HepG2 (cell line): Measurements from ENCODE around the gene ABCG2. TPM values are rescaled to one million over a fixed set of nuclear protein-coding genes. Genes with fewer than 3 reads are reported as not detected.

Source experiments
- ATAC-seq: fragments of 200-7000 bp; cut with Tn5 transposase; 3 replicates; pipeline ENCODE4 v1.9.1; 2020; ENCODE audit warnings: mild to moderate bottlenecking, moderate library complexity
- BruUV-seq: library from RNA; stranded (reverse); fragments of 400-500 nt; replicated peaks from 2 replicates; lab custom pipeline; 2021; lab: Mats Ljungman, UMichigan
- CTCF ChIA-PET: fragments of 300-600 bp; formaldehyde crosslinking; extraction: SDS; loops from one replicate; lab custom pipeline; 2021; ENCODE audit warnings: low total read pairs, inconsistent platforms, low intra/inter-chr PET ratio; lab: Yijun Ruan, JAX
- POLR2A ChIA-PET: fragments of 350-600 bp; sonication (Branson Sonifier 250); formaldehyde crosslinking; loops from one replicate; lab custom pipeline; 2020; ENCODE audit warnings: antibody characterized with exemption, inconsistent platforms; lab: Yijun Ruan, JAX
- DNase-seq: peaks from one replicate; pipeline ENCODE4 v3.0.0-alpha.2; 2015; ENCODE audit warnings: low spot score
- FAIRE-seq: peaks from 3 replicates; lab custom pipeline; 2011; peaks lifted over from hg19 to GRCh38; lab: Jason Lieb, UNC
- H2AFZ ChIP-seq: one replicate; pipeline ENCODE4 v1.6.1; 2011; ENCODE audit warnings: low read length, inconsistent platforms
- H3K27ac ChIP-seq: fragments of 300-600 bp; 3 replicates; pipeline ENCODE4 v1.8.0; 2011; ENCODE audit warnings: mixed run types, mild to moderate bottlenecking, mixed read lengths, low read length, inconsistent platforms; ENCODE audit not compliant: insufficient read depth; ENCODE audit errors: extremely low read length
- H3K27me3 ChIP-seq, 2 experiments: fragments of 200-600 bp in 1 of 2; 2 replicates in 1 of 2; 3 replicates in 1 of 2; pipeline versions ENCODE4 v1.6.0 to v1.8.0; 2011; ENCODE audit warnings: low read length in 2 of 2, mild to moderate bottlenecking in 2 of 2, moderate library complexity in 2 of 2, inconsistent platforms in 1 of 2; ENCODE audit not compliant: insufficient read depth in 2 of 2, control insufficient read depth in 1 of 2
- H3K36me3 ChIP-seq, 2 experiments: fragments of 200-600 bp in 1 of 2; replicated peaks in 1 of 2; 2 replicates in 1 of 2; 3 replicates in 1 of 2; pipeline versions ENCODE4 v1.5.1 to v1.8.0; 2011; ENCODE audit warnings: low read length in 2 of 2, inconsistent platforms in 1 of 2; ENCODE audit not compliant: insufficient read depth in 2 of 2, control insufficient read depth in 1 of 2
- H3K4me1 ChIP-seq: 2 replicates; pipeline ENCODE4 v1.5.1; 2012; ENCODE audit warnings: low read length, inconsistent platforms; ENCODE audit not compliant: insufficient read depth
- H3K4me2 ChIP-seq: 2 replicates; pipeline ENCODE4 v1.6.0; 2011; ENCODE audit warnings: low read depth, low read length, inconsistent platforms
- H3K4me3 ChIP-seq, 3 experiments: fragments of 200-600 bp in 1 of 3; sonication (generic), shearing (Covaris generic) in 1 of 3; replicated peaks in 1 of 3; 2 replicates each; pipeline ENCODE4 v1.5.1; 2011 to 2016; ENCODE audit warnings: low read length in 3 of 3, inconsistent platforms in 2 of 3, low read depth in 2 of 3, mild to moderate bottlenecking in 2 of 3, control low read depth in 1 of 3, mixed read lengths in 1 of 3; ENCODE audit not compliant: insufficient read depth in 1 of 3
- H3K79me2 ChIP-seq: one replicate; pipeline ENCODE4 v1.6.1; 2011; ENCODE audit warnings: low read length, inconsistent platforms; ENCODE audit not compliant: insufficient read depth
- H3K9ac ChIP-seq: 2 replicates; pipeline ENCODE4 v1.6.0; 2011; ENCODE audit warnings: mild to moderate bottlenecking, low read depth, low read length, inconsistent platforms; ENCODE audit not compliant: insufficient read depth
- H3K9me3 ChIP-seq: 2 replicates; pipeline ENCODE4 v1.5.1; 2012; ENCODE audit warnings: mild to moderate bottlenecking, low read length
- H4K20me1 ChIP-seq: 2 replicates; pipeline ENCODE4 v1.6.0; 2011; ENCODE audit warnings: inconsistent platforms, mild to moderate bottlenecking, low read length, moderate library complexity; ENCODE audit not compliant: insufficient read depth
- ARHGAP35 ChIP-seq: sonication (generic); formaldehyde crosslinking; IDR thresholded peaks from 2 replicates; pipeline ENCODE4 v1.9.0; 2022; ENCODE audit warnings: mild to moderate bottlenecking, inconsistent platforms, moderate library complexity, missing genetic modification reagents, borderline replicate concordance
- JUN ChIP-seq: sonication (generic); formaldehyde crosslinking; IDR thresholded peaks from 2 replicates; pipeline ENCODE4 v1.4.0; 2020; ENCODE audit warnings: mild to moderate bottlenecking, missing genetic modification reagents
- MTF1 ChIP-seq: sonication (generic); formaldehyde crosslinking; IDR thresholded peaks from 2 replicates; pipeline ENCODE4 v1.5.0; 2020; ENCODE audit warnings: missing genetic modification reagents
- NFKB2 ChIP-seq: sonication (generic); formaldehyde crosslinking; IDR thresholded peaks from 2 replicates; pipeline ENCODE4 v1.4.0; 2020; ENCODE audit warnings: missing genetic modification reagents, borderline replicate concordance
- POLR2A ChIP-seq, 2 experiments: IDR thresholded peaks; 2 replicates each; pipeline ENCODE4 v1.6.1; 2011; ENCODE audit warnings: low read depth in 2 of 2, low read length in 2 of 2, mild to moderate bottlenecking in 1 of 2, moderate library complexity in 1 of 2; ENCODE audit not compliant: insufficient read depth in 1 of 2
- SAFB2 ChIP-seq: sonication (generic); formaldehyde crosslinking; IDR thresholded peaks from 2 replicates; pipeline ENCODE4 v1.5.1; 2020; ENCODE audit warnings: missing genetic modification reagents, low read depth, mild to moderate bottlenecking, borderline replicate concordance
- ZBTB21 ChIP-seq: sonication (generic); formaldehyde crosslinking; IDR thresholded peaks from 2 replicates; pipeline ENCODE4 v1.4.0; 2020; ENCODE audit warnings: missing genetic modification reagents
- ZBTB3 ChIP-seq: sonication (generic); formaldehyde crosslinking; IDR thresholded peaks from 2 replicates; pipeline ENCODE4 v1.4.0; 2020; ENCODE audit warnings: low read depth, mild to moderate bottlenecking, moderate library complexity, missing genetic modification reagents, borderline replicate concordance
- ZFYVE20 ChIP-seq: sonication (generic); formaldehyde crosslinking; IDR thresholded peaks from 2 replicates; pipeline ENCODE4 v1.8.0; 2023; ENCODE audit warnings: low read depth, mild to moderate bottlenecking, moderate library complexity, missing genetic modification reagents, borderline replicate concordance
- ZMYM3 ChIP-seq: sonication (generic); formaldehyde crosslinking; IDR thresholded peaks from 2 replicates; pipeline ENCODE4 v1.5.1; 2020; ENCODE audit warnings: mild to moderate bottlenecking, missing genetic modification reagents
- ZNF383 ChIP-seq: sonication (generic); formaldehyde crosslinking; IDR thresholded peaks from 2 replicates; pipeline ENCODE4 v1.4.0; 2020; ENCODE audit warnings: missing genetic modification reagents, mild to moderate bottlenecking, borderline replicate concordance
- ZNF598 ChIP-seq: sonication (generic); formaldehyde crosslinking; IDR thresholded peaks from 2 replicates; pipeline ENCODE4 v1.5.1; 2020; ENCODE audit warnings: mild to moderate bottlenecking, missing genetic modification reagents, borderline replicate concordance
- ZNF75D ChIP-seq: sonication (generic); formaldehyde crosslinking; IDR thresholded peaks from 2 replicates; pipeline ENCODE4 v1.8.1; 2023; ENCODE audit warnings: missing genetic modification reagents, mild to moderate bottlenecking, borderline replicate concordance
- ZSCAN22 ChIP-seq: sonication (generic); formaldehyde crosslinking; IDR thresholded peaks from 2 replicates; pipeline ENCODE4 v1.4.0; 2020; ENCODE audit warnings: mild to moderate bottlenecking, missing genetic modification reagents
- WGBS: methylation state at CpG from one replicate; pipeline ENCODE4 v1.1.6; 2017; ENCODE audit warnings: low lambda C conversion rate; 5-methylcytosine and 5-hydroxymethylcytosine counted together
- in situ Hi-C: cut with HindIII; loops from 2 replicates; pipeline ENCODE4 v1.10.0; 2017; ENCODE audit warnings: low pct_unique_long_range_greater_than_20kb; ENCODE audit not compliant: extremely low pct_ligation_motif_present
- intact Hi-C: fragments of 100-400 bp; cut with micrococcal nuclease; formaldehyde crosslinking; loops from one replicate; pipeline ENCODE4 v1.10.0; 2022; ENCODE audit not compliant: unreplicated experiment
- polyA plus RNA-seq, 8 experiments: library from polyadenylated mRNA; depleted of rRNA in 3 of 8; stranded (reverse) in 7 of 8; unstranded in 1 of 8; fragments of >200 nt; fragmentation: Illumina TruSeq in 4 of 8; extraction: Trizol in 4 of 8; gene quantifications; 2 replicates each; pipeline versions ENCODE4 v1.2.1 to v1.2.3, GENCODE V29; 2011 to 2016; ENCODE audit warnings: low read depth in 4 of 8, missing spikeins in 1 of 8, mixed read lengths in 1 of 8; ENCODE audit not compliant: insufficient read depth in 1 of 8
- total RNA-seq, 5 experiments: library from RNA; depleted of rRNA; stranded (reverse); fragments of >200 nt; fragmentation: Illumina TruSeq; extraction: Trizol; gene quantifications; 2 replicates each; pipeline ENCODE4 v1.2.3, GENCODE V29; 2016; ENCODE audit warnings: low read depth in 1 of 5
- TF ChIP-seq, protein P1 (sequence below): sonication (generic); formaldehyde crosslinking; IDR thresholded peaks from 2 replicates; pipeline ENCODE4 v1.4.0; 2020; ENCODE audit warnings: missing genetic modification reagents, borderline replicate concordance

ABCG2 gene
- total and polyA plus RNA-seq, 2 of the 13 experiments (the other 11 are each of a cell fraction or from before 2014, with no cell fraction given) = 10.0 to 15.7 TPM

DNA sequence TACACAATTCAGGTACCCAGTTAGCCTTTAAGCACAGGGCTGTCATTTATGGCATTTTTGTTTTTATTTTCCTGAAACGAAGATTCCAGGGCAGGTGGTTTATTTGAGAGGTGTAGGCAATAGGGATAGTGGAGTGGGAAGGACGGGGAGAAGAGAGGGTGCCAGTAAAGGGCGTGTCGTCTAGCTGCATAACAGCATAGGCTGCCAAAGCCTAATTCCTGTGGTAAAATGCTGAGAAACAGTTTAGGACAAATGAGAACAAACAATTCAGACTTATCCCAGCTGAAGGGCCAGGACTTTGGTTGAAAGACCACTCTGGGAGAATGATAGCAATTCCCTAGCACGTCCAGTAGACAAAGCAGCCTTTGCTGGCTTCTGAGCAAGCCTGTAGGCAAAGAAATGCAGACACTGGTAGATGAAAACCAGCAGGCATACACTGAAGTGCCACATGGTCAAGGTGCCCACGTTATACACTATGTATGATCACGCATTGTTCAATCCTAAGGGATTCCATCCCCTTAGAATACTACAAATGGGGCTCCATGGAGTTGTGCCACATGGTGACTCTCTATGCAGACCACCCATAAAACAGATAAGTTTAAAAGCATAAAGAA, 80.4 kb downstream of the ABCG2 start:
- FAIRE-seq (no peak), ATAC-seq (no peak), DNase-seq (no peak)
- Histone ChIP-seq H3K4me1 (peaks cover 8% of the 10 kb centered on the region; the same call in 1 of the 2 replicates), H4K20me1 (no peaks in the 10 kb centered on the region), H3K27ac (no peak overlapping the region), H3K4me3 (no peak overlapping the region), H2AFZ (no peak overlapping the region), H3K9ac (no peak overlapping the region), H3K79me2 (no peaks in the 10 kb centered on the region), H3K4me2 (no peak overlapping the region), H3K27me3 (no peaks in the 10 kb centered on the region), H3K36me3 (peaks cover 2 to 18% of the 10 kb centered on the region in 2 experiments; a peak in 4 of 5 replicates), H3K9me3 (no peaks in the 10 kb centered on the region)
- POLR2A ChIA-PET = no interaction called here
- in situ Hi-C loops (no loop called here), intact Hi-C loops (no loop called here)
- WGBS = 95% methylated on average over 6 of the region's 7 CpGs
- BruUV-seq = no TSS peak
- CTCF ChIA-PET = no interaction called here
- TF ChIP-seq ZBTB21 (CRISPR knock-in tag) = no peak
- no peak for TF ChIP-seq ZMYM3 (CRISPR knock-in tag)
- TF ChIP-seq, protein P1, sequence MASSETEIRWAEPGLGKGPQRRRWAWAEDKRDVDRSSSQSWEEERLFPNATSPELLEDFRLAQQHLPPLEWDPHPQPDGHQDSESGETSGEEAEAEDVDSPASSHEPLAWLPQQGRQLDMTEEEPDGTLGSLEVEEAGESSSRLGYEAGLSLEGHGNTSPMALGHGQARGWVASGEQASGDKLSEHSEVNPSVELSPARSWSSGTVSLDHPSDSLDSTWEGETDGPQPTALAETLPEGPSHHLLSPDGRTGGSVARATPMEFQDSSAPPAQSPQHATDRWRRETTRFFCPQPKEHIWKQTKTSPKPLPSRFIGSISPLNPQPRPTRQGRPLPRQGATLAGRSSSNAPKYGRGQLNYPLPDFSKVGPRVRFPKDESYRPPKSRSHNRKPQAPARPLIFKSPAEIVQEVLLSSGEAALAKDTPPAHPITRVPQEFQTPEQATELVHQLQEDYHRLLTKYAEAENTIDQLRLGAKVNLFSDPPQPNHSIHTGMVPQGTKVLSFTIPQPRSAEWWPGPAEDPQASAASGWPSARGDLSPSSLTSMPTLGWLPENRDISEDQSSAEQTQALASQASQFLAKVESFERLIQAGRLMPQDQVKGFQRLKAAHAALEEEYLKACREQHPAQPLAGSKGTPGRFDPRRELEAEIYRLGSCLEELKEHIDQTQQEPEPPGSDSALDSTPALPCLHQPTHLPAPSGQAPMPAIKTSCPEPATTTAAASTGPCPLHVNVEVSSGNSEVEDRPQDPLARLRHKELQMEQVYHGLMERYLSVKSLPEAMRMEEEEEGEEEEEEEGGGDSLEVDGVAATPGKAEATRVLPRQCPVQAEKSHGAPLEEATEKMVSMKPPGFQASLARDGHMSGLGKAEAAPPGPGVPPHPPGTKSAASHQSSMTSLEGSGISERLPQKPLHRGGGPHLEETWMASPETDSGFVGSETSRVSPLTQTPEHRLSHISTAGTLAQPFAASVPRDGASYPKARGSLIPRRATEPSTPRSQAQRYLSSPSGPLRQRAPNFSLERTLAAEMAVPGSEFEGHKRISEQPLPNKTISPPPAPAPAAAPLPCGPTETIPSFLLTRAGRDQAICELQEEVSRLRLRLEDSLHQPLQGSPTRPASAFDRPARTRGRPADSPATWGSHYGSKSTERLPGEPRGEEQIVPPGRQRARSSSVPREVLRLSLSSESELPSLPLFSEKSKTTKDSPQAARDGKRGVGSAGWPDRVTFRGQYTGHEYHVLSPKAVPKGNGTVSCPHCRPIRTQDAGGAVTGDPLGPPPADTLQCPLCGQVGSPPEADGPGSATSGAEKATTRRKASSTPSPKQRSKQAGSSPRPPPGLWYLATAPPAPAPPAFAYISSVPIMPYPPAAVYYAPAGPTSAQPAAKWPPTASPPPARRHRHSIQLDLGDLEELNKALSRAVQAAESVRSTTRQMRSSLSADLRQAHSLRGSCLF = no peak
- no peak for TF ChIP-seq MTF1 (CRISPR knock-in tag)
- no peak for TF ChIP-seq ZBTB3 (CRISPR knock-in tag)
- no peak for TF ChIP-seq ZFYVE20 (CRISPR knock-in tag)
- TF ChIP-seq POLR2A (IDR thresholded peaks at IDR 0.05; ENCODE audit: insufficient read depth in 1 of 2, low read depth in 2 of 2, low read length in 2 of 2) = no peak
- TF ChIP-seq NFKB2 = no peak
- no peak for TF ChIP-seq ZNF75D
- no peak for TF ChIP-seq SAFB2 (CRISPR knock-in tag)
- no peak for TF ChIP-seq ZSCAN22
- no peak for TF ChIP-seq ZNF598 (CRISPR knock-in tag)
- no peak for TF ChIP-seq ZNF383 (CRISPR knock-in tag)
- no peak for TF ChIP-seq ARHGAP35 (CRISPR knock-in tag)
- no peak for TF ChIP-seq JUN (CRISPR knock-in tag)
